Spleen (tissue), 11 donors: Measurements from ENCODE around the gene MED19. TPM values are rescaled to one million over a fixed set of nuclear protein-coding genes. Genes with fewer than 3 reads are reported as not detected.
A peak's percentile ranks its signal among the peaks of the same experiment; 100 is the strongest.

Experiments
- DNase-seq: peaks from one replicate; pipeline ENCODE4 v3.0.0-alpha.2; 2020
- H3K27ac ChIP-seq, 8 donors: fragments of 200-600 bp; sonication (generic) in 7 of 8; 1 replicate in 4 of 8; 2 replicates in 4 of 8; pipeline versions ENCODE4 v1.5.0 to v1.8.0; 2016 to 2021; ENCODE audit warnings: inconsistent platforms in 4 of 8, mild to moderate bottlenecking in 4 of 8, moderate library complexity in 1 of 8
- H3K27me3 ChIP-seq, 7 donors: fragments of 200-600 bp; sonication (generic) in 6 of 7; replicated peaks in 1 of 7; 1 replicate in 4 of 7; 2 replicates in 3 of 7; pipeline versions ENCODE4 v1.5.0 to v1.8.0; 2016 to 2021; ENCODE audit warnings: inconsistent platforms in 3 of 7, mild to moderate bottlenecking in 1 of 7
- H3K36me3 ChIP-seq, 6 donors: fragments of 200-600 bp; sonication (generic) in 5 of 6; 1 replicate in 4 of 6; 2 replicates in 2 of 6; pipeline versions ENCODE4 v1.5.0 to v1.8.0; 2016 to 2021; ENCODE audit warnings: inconsistent platforms in 2 of 6
- H3K4me1 ChIP-seq, 6 donors: fragments of 200-600 bp; sonication (generic) in 5 of 6; 1 replicate in 3 of 6; 2 replicates in 3 of 6; pipeline versions ENCODE4 v1.5.0 to v1.8.0; 2016 to 2021; ENCODE audit warnings: inconsistent platforms in 3 of 6
- H3K4me3 ChIP-seq, 8 donors: fragments of 200-600 bp; sonication (generic) in 7 of 8; 1 replicate in 4 of 8; 2 replicates in 4 of 8; pipeline versions ENCODE4 v1.5.0 to v1.8.0; 2016 to 2021; ENCODE audit warnings: inconsistent platforms in 4 of 8, mild to moderate bottlenecking in 4 of 8, moderate library complexity in 2 of 8
- H3K9me3 ChIP-seq, 8 donors: fragments of 200-600 bp; sonication (generic) in 7 of 8; 1 replicate in 4 of 8; 2 replicates in 4 of 8; pipeline versions ENCODE4 v1.5.0 to v1.8.0; 2016 to 2021; ENCODE audit warnings: inconsistent platforms in 4 of 8
- CTCF ChIP-seq, 11 experiments: fragments of 200-600 bp in 7 of 11; fragments of 450-650 bp in 4 of 11; sonication (generic) in 4 of 11; IDR thresholded peaks in 8 of 11; conservative IDR thresholded peaks in 3 of 11; 1 replicate in 7 of 11; 2 replicates in 4 of 11; pipeline versions ENCODE4 v1.4.0 to v1.8.0; 2016 to 2021; ENCODE audit warnings: antibody characterized with exemption in 11 of 11, inconsistent platforms in 4 of 11, mild to moderate bottlenecking in 1 of 11
- POLR2A ChIP-seq, 3 donors: fragments of 450-650 bp; IDR thresholded peaks; one replicate each; pipeline ENCODE4 v1.5.1; 2017; ENCODE audit warnings: antibody characterized with exemption in 3 of 3, mild to moderate bottlenecking in 1 of 3
- POLR2AphosphoS5 ChIP-seq, 3 donors: sonication (generic); formaldehyde crosslinking; IDR thresholded peaks; one replicate each; pipeline ENCODE4 v1.5.1; 2017; ENCODE audit warnings: antibody characterized with exemption in 3 of 3
- WGBS, 5 donors: extraction: QIAGEN DNeasy Blood & Tissue Kit in 3 of 5; methylation state at CpG; one replicate each; pipeline versions ENCODE4 v1.1.5 to v1.1.7; 2013 to 2018; 5-methylcytosine and 5-hydroxymethylcytosine counted together
- intact Hi-C: fragments of 100-400 bp; cut with DNase I; formaldehyde crosslinking; loops from one replicate; pipeline ENCODE4 v1.15.0; 2023; ENCODE audit warnings: low total_unique reads
- polyA plus RNA-seq, 3 donors: library from polyadenylated mRNA; stranded (reverse); fragments of 200-250 nt; gene quantifications; one replicate each; pipeline ENCODE4 v1.2.1, GENCODE V29; 2013
- total RNA-seq, 7 donors: library from RNA; depleted of rRNA in 3 of 7; stranded (reverse); fragments of >200 nt in 3 of 7; fragmentation: NEBNext Ultra II Directional in 4 of 7; extraction: Animal tissue kit (Norgen Biotek cat#: 25700) in 4 of 7; gene quantifications; one replicate each; pipeline versions ENCODE4 v1.1.0 to v1.2.1, GENCODE V29; 2016 to 2021
- donor health status: healthy with polysubstance abuse.
- donor health status: DM: no; HTN: no; CAD: no; lungs with moderate emphysema.
- donor health status: DM: no; HTN: no; CAD: no.
- donor health status: Bipolar disorder and iron deficiency.
- donor health status: healthy.
- donor health status: DM: no; HTN: no; CAD: no.
- donor health status: DM: yes; HTN: yes; CAD: no.

The MED19 gene
- total and polyA plus RNA-seq, 10 donors, result 8.3 to 14.7 (median 11.0) TPM

DNA sequence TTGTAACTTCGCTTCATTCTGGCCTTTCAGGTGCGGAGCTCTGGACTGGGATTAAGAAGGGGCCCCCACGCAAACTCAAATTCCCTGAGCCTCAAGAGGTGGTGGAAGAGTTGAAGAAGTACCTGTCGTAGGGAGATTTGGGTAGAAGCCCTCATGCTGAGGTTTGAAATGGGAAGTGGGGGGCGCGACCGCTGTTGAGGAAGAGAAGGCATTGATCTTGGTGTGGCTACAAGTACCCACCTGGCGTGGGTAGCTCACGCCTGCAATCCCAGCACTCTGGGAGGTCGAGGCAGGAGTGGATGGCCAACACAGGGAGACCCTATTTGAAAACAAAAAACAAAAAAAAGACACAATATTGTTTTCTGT lies 30.1 kb upstream of the MED19 start:
- H3K36me3 ChIP-seq, result peaks cover 0 to 82% (median 60%) of the 10 kb centered on the region in 6 donors
- H3K27ac ChIP-seq, result peak overlapping the region; percentile 93 to 98 (median 96)
- no peaks in the 10 kb centered on the region for H3K9me3 ChIP-seq
- intact Hi-C loops, result no loop called here
- peak; percentile 80 for DNase-seq
- H3K4me3 ChIP-seq, result peak overlapping the region; percentile 56 to 94 (median 90)
- no peak for TF ChIP-seq POLR2A (IDR thresholded peaks at IDR 0.05)
- no peak for TF ChIP-seq CTCF (IDR thresholded peaks at IDR 0.05 in 8 of 11, conservative IDR thresholded peaks at IDR 0.05 in 3 of 11)
- no peak for TF ChIP-seq POLR2AphosphoS5 (IDR thresholded peaks at IDR 0.05)
- no peaks in the 10 kb centered on the region for H3K27me3 ChIP-seq
- H3K4me1 ChIP-seq, result peaks cover 15 to 56% (median 37%) of the 10 kb centered on the region in 6 donors
- 0 to 1% (median 0%) methylated on average over 10 of the region's 10 CpGs for WGBS, 5 donors

GRCh38 chr11:57741132-57742086 lies 29.4 kb upstream of the MED19 start, which contains the start of gene SELENOH:
TSS of gene SELENOH (plus strand) at chr11:57741491. CDS start at chr11:57741596, 105 bp downstream.
- TF ChIP-seq POLR2AphosphoS5 (IDR thresholded peaks at IDR 0.05) (peak; percentile 98), POLR2A (IDR thresholded peaks at IDR 0.05) (peak; percentile 48 to 69 (median 58)), CTCF (IDR thresholded peaks at IDR 0.05 in 8 of 11, conservative IDR thresholded peaks at IDR 0.05 in 3 of 11) (peak in 1 of 11 experiments; percentile 4)
- peak within 1 kb of the TSS; percentile 56 to 94 (median 90) for H3K4me3 ChIP-seq
- H3K36me3 ChIP-seq, result peaks cover 0 to 78% (median 59%) of the 10 kb centered on the region in 6 donors
- H3K27me3 ChIP-seq, result no peaks in the 10 kb centered on the region
- intact Hi-C loops, result no loop called here
- DNase-seq, result peak; percentile 98
- H3K4me1 ChIP-seq, result peaks cover 15 to 56% (median 37%) of the 10 kb centered on the region in 6 donors
- H3K27ac ChIP-seq, result peak within 1 kb of the TSS; percentile 93 to 98 (median 96)
- no peaks in the 10 kb centered on the region for H3K9me3 ChIP-seq
- 0 to 1% (median 0%) methylated on average over 57 to 75 of the region's 75 CpGs for WGBS, 5 donors

DNA sequence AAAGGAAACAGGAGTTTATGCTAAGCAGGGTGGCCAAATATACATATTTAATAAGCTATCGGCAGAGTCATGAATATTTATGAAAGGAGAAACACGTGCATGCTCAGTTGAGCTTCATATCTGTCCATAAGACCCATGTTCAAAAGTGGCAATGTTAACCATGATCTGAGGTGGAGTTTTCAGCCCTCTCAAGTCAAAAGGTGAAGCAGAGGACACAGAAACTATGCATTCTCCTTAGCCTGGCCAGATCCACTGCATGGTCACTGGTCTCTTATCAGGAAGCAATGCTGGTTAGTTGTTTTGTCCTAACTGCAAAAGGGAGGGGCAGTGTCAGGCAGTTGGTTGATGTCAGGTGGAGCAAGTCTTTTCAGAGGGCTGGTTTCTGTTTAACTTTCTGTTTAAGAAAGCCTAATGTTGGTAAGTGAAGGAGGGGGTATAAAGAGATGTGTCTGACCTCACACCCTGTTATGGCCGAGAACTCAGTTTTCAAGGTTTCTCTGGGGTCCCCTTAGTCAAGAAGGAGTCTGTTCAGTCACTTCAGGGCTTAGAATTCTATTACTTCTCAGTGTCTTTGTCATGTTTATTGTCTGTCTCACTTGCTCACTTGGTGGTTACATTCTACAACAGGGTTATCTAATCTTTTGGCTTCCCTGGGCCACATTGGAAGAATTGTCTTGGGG lies 23.7 kb upstream of the MED19 start:
- H3K27ac ChIP-seq, result no peak overlapping the region
- no peaks in the 10 kb centered on the region for H3K27me3 ChIP-seq
- H3K9me3 ChIP-seq, result no peaks in the 10 kb centered on the region
- no peak for TF ChIP-seq CTCF (IDR thresholded peaks at IDR 0.05 in 8 of 11, conservative IDR thresholded peaks at IDR 0.05 in 3 of 11)
- no peak for TF ChIP-seq POLR2AphosphoS5 (IDR thresholded peaks at IDR 0.05)
- H3K4me3 ChIP-seq, result no peak overlapping the region
- intact Hi-C loops, result no loop called here
- no peak for DNase-seq
- H3K36me3 ChIP-seq, result peaks cover 0 to 64% (median 25%) of the 10 kb centered on the region in 6 donors
- 75 to 84% (median 83%) methylated on average over 3 of the region's 3 CpGs for WGBS, 5 donors
- H3K4me1 ChIP-seq, result peaks cover 3 to 19% (median 7%) of the 10 kb centered on the region in 6 donors
